GM18861 (cell line): Measurements from ENCODE around the gene FTSJ3.

ENCODE experiments used
- ATAC-seq: cut with Tn5 transposase; IDR thresholded peaks from one replicate; pipeline ENCODE4 v1.9.1; 2021; ENCODE audit not compliant: unreplicated experiment

Gene FTSJ3

GRCh38 chr17:63790057-63790456 lies 37.4 kb downstream of the FTSJ3 start:
- no peak for ATAC-seq

DNA sequence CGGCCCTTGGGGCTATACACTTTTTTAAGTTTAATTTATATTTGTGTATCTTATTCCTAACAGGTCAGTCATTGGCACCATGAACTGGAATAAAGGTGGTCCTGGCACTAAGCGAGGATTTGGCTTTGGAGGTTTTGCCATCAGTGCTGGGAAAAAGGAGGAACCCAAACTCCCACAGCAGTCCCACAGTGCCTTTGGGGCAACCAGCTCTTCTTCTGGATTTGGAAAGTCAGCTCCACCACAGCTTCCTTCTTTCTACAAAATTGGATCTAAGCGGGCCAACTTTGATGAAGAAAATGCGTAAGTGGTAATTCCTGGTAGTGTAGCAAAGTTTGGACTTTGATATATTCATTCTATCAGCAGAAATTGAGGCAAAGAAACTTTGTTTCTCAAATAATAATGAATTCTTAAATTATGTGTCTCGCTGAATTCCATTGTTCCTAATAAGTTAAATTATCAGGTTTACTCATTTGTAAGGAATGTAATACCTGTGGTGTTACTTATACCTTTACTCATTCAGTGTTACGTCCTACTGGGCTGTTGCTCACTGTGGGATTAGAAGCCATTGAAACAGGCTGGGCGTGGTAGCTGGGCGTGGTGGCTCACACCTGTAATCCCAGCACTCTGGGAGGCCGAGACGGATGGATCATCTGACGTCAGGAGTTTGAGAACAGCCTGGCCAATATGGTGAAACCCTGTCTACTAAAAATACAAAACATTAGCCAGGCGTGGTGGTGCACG lies 40.3 kb downstream of the FTSJ3 start:
- no peak for ATAC-seq

DNA sequence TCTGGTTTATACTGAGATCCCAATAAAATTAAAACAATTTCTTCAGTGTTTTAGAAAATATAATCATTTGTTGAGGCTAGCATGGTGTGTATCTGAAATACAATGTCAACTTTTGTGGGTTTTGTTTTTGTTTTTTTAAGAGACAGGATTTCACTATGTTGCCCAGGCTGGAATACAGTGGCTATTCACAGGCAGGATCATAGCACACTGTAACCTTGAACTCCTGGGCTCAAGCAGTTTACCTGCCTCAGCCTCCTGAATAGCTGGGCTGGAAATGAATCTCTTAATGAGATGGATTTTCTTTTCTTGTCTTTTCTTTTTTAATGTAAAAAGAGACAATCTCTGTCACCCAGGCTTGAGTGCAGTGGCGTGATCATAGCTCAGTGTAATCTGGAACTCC lies 41.3 kb downstream of the FTSJ3 start:
- no peak for ATAC-seq

DNA sequence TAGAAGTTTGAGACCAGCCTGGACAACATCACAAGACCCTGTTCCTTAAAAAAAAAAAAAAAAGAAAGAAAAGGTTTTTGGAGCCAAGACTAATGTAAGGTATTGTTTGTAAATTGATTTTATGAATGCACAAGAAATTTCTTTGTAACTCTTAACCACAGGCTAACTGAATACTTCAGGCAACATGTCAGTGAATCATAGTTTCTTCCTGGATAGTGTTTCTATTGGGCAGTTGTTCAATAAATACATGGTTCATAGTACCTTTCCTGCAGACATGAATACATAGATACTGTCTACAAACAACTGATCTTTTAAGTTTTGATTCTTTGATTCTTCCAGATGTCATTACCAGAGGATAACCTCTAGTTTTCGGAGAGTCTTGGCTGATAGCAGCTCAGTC lies 41.9 kb downstream of the FTSJ3 start:
- ATAC-seq, result no peak

DNA sequence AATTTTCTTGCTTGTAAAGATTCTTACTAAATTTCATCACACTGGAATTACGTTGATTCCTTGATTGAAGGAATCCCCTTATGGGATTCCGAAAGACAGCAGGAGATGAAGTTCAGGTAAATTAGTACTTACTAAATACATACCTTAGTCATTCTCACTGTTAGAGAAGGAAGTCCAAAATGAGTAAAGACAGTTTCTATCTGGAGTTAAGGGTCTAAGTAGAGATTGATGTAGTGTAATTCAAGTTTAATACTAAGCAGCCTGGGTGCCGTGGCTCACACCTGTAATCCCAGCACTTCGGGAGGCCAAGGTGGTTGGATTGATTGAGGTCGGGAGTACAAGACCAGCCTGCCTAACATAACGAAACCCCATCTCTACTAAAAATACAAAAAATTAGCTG lies 43.9 kb downstream of the FTSJ3 start:
- no peak for ATAC-seq

DNA sequence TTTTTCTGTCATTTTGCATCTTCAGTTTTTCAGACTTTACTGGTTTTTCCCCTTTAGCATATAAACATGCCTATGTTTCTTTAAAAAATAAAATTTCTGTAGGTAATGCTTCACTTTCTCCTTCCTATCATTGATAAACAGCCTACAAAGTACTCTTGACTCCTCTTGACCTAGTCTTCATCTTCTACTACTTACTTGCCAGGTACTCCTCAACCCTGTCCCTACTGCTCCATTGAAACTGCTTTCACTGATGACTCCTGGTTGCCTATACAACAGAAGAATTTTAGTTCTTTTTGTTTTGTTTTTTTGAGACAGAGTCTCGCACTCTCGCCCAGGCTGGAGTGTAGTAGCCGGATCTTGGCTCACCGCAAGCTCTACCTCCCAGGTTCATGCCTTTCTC lies 46.5 kb downstream of the FTSJ3 start:
- no peak for ATAC-seq

- no peak for ATAC-seq
Measured at GRCh38 chr17:63780507-63780906, 47.0 kb downstream of the FTSJ3 start.

GRCh38 chr17:63775420-63775819 lies 52.0 kb downstream of the FTSJ3 start:
- ATAC-seq, result no peak

DNA sequence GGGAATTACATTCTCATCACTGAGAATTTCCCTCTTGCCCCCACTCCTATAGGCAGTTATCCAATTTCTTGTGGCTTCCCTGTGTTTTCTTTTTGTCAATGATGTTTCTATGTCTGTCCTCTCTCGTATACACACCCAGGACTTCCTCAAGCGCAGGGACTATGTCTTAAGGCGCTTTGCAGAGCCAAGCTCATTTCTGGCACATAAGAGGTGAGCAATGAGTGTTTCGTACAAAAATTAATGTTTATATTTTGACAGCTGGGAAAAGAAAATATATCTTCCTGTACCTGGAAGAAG lies 52.5 kb downstream of the FTSJ3 start:
- ATAC-seq, result no peak

DNA sequence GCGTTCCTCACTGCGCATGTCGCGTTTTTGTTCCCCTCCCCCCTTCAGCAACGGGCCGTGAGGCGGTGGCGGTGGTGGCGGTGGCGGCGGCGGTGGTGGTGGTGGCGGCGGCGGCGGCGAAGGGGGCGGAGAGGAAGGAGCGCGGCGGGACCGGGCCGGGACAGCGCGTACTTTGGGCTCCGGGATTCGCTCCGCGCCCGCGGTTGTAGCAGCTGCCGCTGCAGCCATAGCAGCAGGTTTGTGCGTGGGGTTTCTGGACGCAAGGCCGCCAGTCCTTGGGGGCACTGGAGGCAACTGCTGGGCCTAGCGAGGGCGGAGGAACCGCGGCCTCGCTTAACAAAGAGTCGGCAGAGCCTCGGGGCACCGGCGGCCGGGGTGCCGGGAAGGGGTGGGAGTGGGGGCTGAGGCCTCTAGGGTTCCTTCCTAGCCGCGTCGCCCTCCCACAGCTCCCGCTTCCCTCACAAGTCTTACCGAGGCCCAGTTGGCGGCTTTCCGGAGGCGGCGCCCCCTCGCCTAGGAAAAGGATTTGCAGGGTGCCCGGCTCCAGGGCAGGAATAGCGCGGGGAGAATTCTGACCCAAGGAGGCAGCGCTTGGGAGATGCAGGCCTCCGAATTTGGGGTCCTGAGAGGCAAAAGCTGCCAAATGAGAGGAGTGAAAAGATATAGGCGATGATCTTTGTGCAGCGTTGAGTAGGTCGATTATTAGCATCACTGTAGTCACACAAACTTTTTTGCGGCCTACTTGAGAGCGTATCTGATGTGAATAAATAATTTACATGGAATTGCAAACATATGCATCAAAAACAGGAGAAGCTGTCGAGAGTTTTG lies 53.1 kb downstream of the FTSJ3 start, which contains the start of gene DDX42:
Gene DDX42 (plus strand): TSS at position 30 of the 828 bp plus-strand sequence. CDS start 12,880 bp downstream, outside the sequence.
- peak; percentile 1 for ATAC-seq

- peak; percentile 72 for ATAC-seq
Measured at GRCh38 chr17:63773272-63774140, 54.0 kb downstream of the FTSJ3 start, which contains the start of gene CCDC47. TSS of gene CCDC47 (minus strand) at chr17:63773597. CDS start at chr17:63766175, 7,422 bp downstream.

DNA sequence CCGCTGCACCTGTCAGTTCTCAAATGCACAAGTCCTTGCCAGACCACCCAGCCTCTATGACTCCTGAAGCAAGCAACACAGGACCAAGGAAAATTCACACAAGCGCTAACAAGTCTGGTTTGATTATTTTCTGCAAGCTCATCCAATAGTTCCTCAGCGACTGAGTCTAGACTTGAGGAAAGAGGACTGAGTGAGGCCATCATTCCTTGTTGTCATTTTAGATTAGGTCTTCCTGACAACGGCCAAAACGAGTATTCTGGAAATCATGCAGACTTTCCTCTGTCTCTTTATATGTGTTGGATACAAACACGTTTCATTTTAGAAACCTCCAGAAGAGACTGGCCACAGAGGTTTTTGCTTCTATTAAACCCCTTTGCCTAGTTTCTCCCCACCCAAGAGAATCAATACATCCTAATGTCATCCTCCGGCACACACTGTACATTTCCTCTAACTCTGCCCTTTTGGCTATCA lies 54.6 kb downstream of the FTSJ3 start:
- no peak for ATAC-seq
